LoVo (cell line): ENCODE measurements around the gene TDRD7.
A peak's percentile ranks its signal among the peaks of the same experiment; 100 is the strongest.

Source experiments
- DNase-seq: peaks from one replicate; pipeline ENCODE4 v3.0.0-alpha.2; 2016; ENCODE audit warnings: low spot score

The TDRD7 gene

GRCh38 chr9:97387936-97388684 lies 23.8 kb upstream of the TDRD7 start:
- no peak for DNase-seq

- DNase-seq = no peak
Measured at GRCh38 chr9:97388721-97389238, 23.1 kb upstream of the TDRD7 start.

GRCh38 chr9:97389249-97389648 lies 22.6 kb upstream of the TDRD7 start:
- no peak for DNase-seq

- no peak for DNase-seq
Measured at GRCh38 chr9:97390791-97391406, 21.0 kb upstream of the TDRD7 start.

GRCh38 chr9:97394881-97395280 lies 17.0 kb upstream of the TDRD7 start:
- DNase-seq = no peak

GRCh38 chr9:97395745-97396144 lies 16.2 kb upstream of the TDRD7 start:
- no peak for DNase-seq

GRCh38 chr9:97396256-97396655 lies 15.6 kb upstream of the TDRD7 start:
- no peak for DNase-seq

- DNase-seq = no peak
Measured at GRCh38 chr9:97397220-97397619, 14.7 kb upstream of the TDRD7 start.

- DNase-seq = peak; percentile 77
Measured at GRCh38 chr9:97398999-97399758, 12.7 kb upstream of the TDRD7 start.

GRCh38 chr9:97403746-97404316 lies 8.1 kb upstream of the TDRD7 start:
- no peak for DNase-seq

- no peak for DNase-seq
Measured at GRCh38 chr9:97405551-97405950, 6.3 kb upstream of the TDRD7 start.

- DNase-seq = peak; percentile 77
Measured at GRCh38 chr9:97406620-97407177, 5.2 kb upstream of the TDRD7 start.

GRCh38 chr9:97408562-97408961 lies 3.3 kb upstream of the TDRD7 start:
- DNase-seq = no peak

- no peak for DNase-seq
Measured at GRCh38 chr9:97411440-97411788, 482 bp upstream of the TDRD7 start.

- DNase-seq = no peak
Measured at GRCh38 chr9:97412626-97413385, 910 bp downstream of the TDRD7 start.

GRCh38 chr9:97413462-97413861 lies 1.6 kb downstream of the TDRD7 start:
- DNase-seq = no peak

GRCh38 chr9:97415146-97415545 lies 3.2 kb downstream of the TDRD7 start:
- DNase-seq = no peak

- DNase-seq = no peak
Measured at GRCh38 chr9:97418880-97419279, 7.0 kb downstream of the TDRD7 start.

- peak; percentile 28 for DNase-seq
Measured at GRCh38 chr9:97419309-97419867, 7.5 kb downstream of the TDRD7 start.

GRCh38 chr9:97425336-97425972 lies 13.6 kb downstream of the TDRD7 start:
- DNase-seq = no peak

GRCh38 chr9:97425973-97426336 lies 14.1 kb downstream of the TDRD7 start:
- DNase-seq = no peak
